H1 (cell line): ENCODE measurements around the gene LTN1. TPM values are rescaled to one million over a fixed set of nuclear protein-coding genes. Genes with fewer than 3 reads are reported as not detected.

Experiments
- JUND ChIP-seq: IDR thresholded peaks from 2 replicates; pipeline ENCODE4 v1.6.1; 2011; ENCODE audit warnings: mild to moderate bottlenecking, improper control_type of control experiment, low read length
- KDM5A ChIP-seq: fragments of 200-600 bp; IDR thresholded peaks from 2 replicates; pipeline ENCODE4 v1.7.1; 2012; ENCODE audit warnings: mild to moderate bottlenecking, low read length, inconsistent platforms, mixed read lengths
- POLR2A ChIP-seq, 2 experiments: IDR thresholded peaks; 1 replicate in 1 of 2; 2 replicates in 1 of 2; pipeline ENCODE4 v1.6.1; 2011; ENCODE audit warnings: low read depth in 2 of 2, low read length in 2 of 2, mild to moderate bottlenecking in 2 of 2; ENCODE audit errors: control extremely low read depth in 1 of 2
- SIRT6 ChIP-seq: IDR thresholded peaks from one replicate; pipeline ENCODE4 v1.7.1; 2012; ENCODE audit warnings: low read length, inconsistent platforms
- SIX5 ChIP-seq: IDR thresholded peaks from 2 replicates; pipeline ENCODE4 v1.6.1; 2011; ENCODE audit warnings: mild to moderate bottlenecking, low read depth, low read length
- SUZ12 ChIP-seq: fragments of 200-600 bp; sonication (generic); IDR thresholded peaks from 2 replicates; pipeline ENCODE4 v1.6.1; 2012; ENCODE audit warnings: mild to moderate bottlenecking, inconsistent platforms, low read length, moderate library complexity, mixed read lengths
- polyA plus RNA-seq, 7 experiments: library from polyadenylated mRNA; depleted of rRNA in 3 of 7; stranded (reverse) in 5 of 7; unstranded in 2 of 7; fragments of >200 nt in 5 of 7; fragments of 200-250 nt in 2 of 7; gene quantifications; 1 replicate in 5 of 7; 2 replicates in 1 of 7; 4 replicates in 1 of 7; pipeline versions ENCODE4 v1.2.1 to v1.2.3, GENCODE V29; 2011 to 2013; ENCODE audit warnings: missing spikeins in 2 of 7, mixed read lengths in 2 of 7
- total RNA-seq: library from RNA; stranded (reverse); fragmentation: NEBNext Ultra II Directional; extraction: Animal tissue kit (Norgen Biotek cat#: 25700); gene quantifications from 2 replicates; pipeline ENCODE4 v1.2.1, GENCODE V29; 2021

Gene LTN1
- total and polyA plus RNA-seq, 2 of the 8 experiments (the other 6 are each of a cell fraction or from before 2014, with no cell fraction given) = 3.2 to 23.5 TPM

DNA sequence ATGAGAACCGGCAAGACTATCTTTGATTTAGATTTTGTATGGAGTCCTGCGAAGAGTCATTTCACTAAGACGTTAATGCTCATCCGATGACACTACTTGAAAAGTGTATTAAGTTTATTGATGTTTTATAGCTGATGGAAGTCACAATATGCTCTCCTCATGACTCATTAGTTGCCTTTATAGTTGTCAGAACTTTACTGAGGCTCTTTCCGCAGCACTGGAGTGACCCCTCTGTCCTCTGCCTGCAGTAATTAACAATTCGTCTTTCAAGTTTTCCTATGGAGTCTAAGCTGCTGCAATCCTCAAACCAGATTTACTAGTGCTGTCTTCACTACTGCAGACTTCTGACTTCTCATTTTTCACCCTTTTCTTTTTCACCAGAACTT is 32.6 kb upstream of the LTN1 start (continued):
- no peak for TF ChIP-seq KDM5A
- TF ChIP-seq SIX5 = no peak
- TF ChIP-seq JUND = no peak
- no peak for TF ChIP-seq SUZ12
- TF ChIP-seq SIRT6 = no peak
- no peak for TF ChIP-seq POLR2A (IDR thresholded peaks at IDR 0.05; ENCODE audit: control extremely low read depth in 1 of 2, low read depth in 2 of 2, low read length in 2 of 2)
